Hematopoietic multipotent progenitor cell treated with erythropoietin and hydrocortisone succinate and interleukin-3 and kit ligand, for 17 days (in vitro differentiated cells): Measurements from ENCODE around the gene AGAP1.

Experiments used
- DNase-seq: peaks from one replicate; pipeline ENCODE4 v3.0.0-alpha.2; 2015; ENCODE audit warnings: low spot score

Gene AGAP1

GRCh38 chr2:235493775-235494715, at the start of gene AGAP1:
Gene AGAP1 (plus strand): TSS chr2:235494043.
- peak; percentile 7 for DNase-seq

GRCh38 chr2:235444101-235444597, 49.7 kb upstream of the AGAP1 start:
- DNase-seq: no peak

GRCh38 chr2:235445116-235445515, 48.7 kb upstream of the AGAP1 start:
- no peak for DNase-seq

- DNase-seq: no peak
Measured at GRCh38 chr2:235446082-235446481, 47.8 kb upstream of the AGAP1 start.

GRCh38 chr2:235447210-235447609, 46.6 kb upstream of the AGAP1 start:
- DNase-seq: no peak

- no peak for DNase-seq
Measured at GRCh38 chr2:235449568-235449967, 44.3 kb upstream of the AGAP1 start.

GRCh38 chr2:235453605-235454151, 40.2 kb upstream of the AGAP1 start:
- no peak for DNase-seq

GRCh38 chr2:235458839-235459273, 35.0 kb upstream of the AGAP1 start:
- DNase-seq: no peak

- DNase-seq: peak; percentile 35
Measured at GRCh38 chr2:235460548-235461047, 33.2 kb upstream of the AGAP1 start.

GRCh38 chr2:235461763-235462414, 32.0 kb upstream of the AGAP1 start:
- DNase-seq: no peak

GRCh38 chr2:235462415-235462790, 31.4 kb upstream of the AGAP1 start:
- no peak for DNase-seq

GRCh38 chr2:235463893-235464292, 29.9 kb upstream of the AGAP1 start:
- DNase-seq: no peak

GRCh38 chr2:235467588-235467987, 26.3 kb upstream of the AGAP1 start:
- no peak for DNase-seq

GRCh38 chr2:235468978-235469655, 24.7 kb upstream of the AGAP1 start:
- DNase-seq: no peak

GRCh38 chr2:235471186-235471747, 22.6 kb upstream of the AGAP1 start:
- DNase-seq: no peak

GRCh38 chr2:235472443-235472842, 21.4 kb upstream of the AGAP1 start:
- DNase-seq: no peak

GRCh38 chr2:235478609-235479008, 15.2 kb upstream of the AGAP1 start:
- DNase-seq: no peak

GRCh38 chr2:235479604-235480003, 14.2 kb upstream of the AGAP1 start:
- DNase-seq: no peak

- no peak for DNase-seq
Measured at GRCh38 chr2:235480614-235481013, 13.2 kb upstream of the AGAP1 start.

- DNase-seq: no peak
Measured at GRCh38 chr2:235483313-235483712, 10.5 kb upstream of the AGAP1 start.

- DNase-seq: no peak
Measured at GRCh38 chr2:235485362-235485761, 8.5 kb upstream of the AGAP1 start.

- no peak for DNase-seq
Measured at GRCh38 chr2:235486729-235487128, 7.1 kb upstream of the AGAP1 start.
